HCT116 (cell line): ENCODE measurements around the gene PTCD1. TPM values are rescaled to one million over a fixed set of nuclear protein-coding genes. Genes with fewer than 3 reads are reported as not detected.

ENCODE experiments used
- ATAC-seq: fragments of 200-7000 bp; cut with Tn5 transposase; 2 replicates; pipeline ENCODE4 v1.9.1; 2020; ENCODE audit warnings: mild to moderate bottlenecking, moderate library complexity
- BruUV-seq: library from RNA; stranded (reverse); fragments of 400-500 nt; replicated peaks from 2 replicates; lab custom pipeline; 2021; lab: Mats Ljungman, UMichigan
- CTCF ChIA-PET: fragments of 300-600 bp; sonication (Branson Sonifier 250); formaldehyde crosslinking; loops from one replicate; lab custom pipeline; 2021; ENCODE audit warnings: antibody characterized with exemption; lab: Charles Lee
- POLR2A ChIA-PET: fragments of 300-600, 350-600 bp; sonication (Branson Sonifier 250); formaldehyde crosslinking; loops from one replicate; lab custom pipeline; 2021; ENCODE audit warnings: antibody characterized with exemption; lab: Charles Lee
- RAD21 ChIA-PET, 2 experiments: fragments of 300-600 bp; sonication (Branson Sonifier 250); formaldehyde crosslinking; loops; one replicate each; lab custom pipeline; 2023; ENCODE audit warnings: low total read pairs in 2 of 2; ENCODE audit not compliant: uncharacterized antibody in 2 of 2, unreplicated experiment in 2 of 2, low non-redundant PET in 1 of 2; lab: Charles Lee
- DNase-seq: peaks from one replicate; pipeline ENCODE4 v3.0.0-alpha.2; 2010; ENCODE audit warnings: low read depth, low spot score
- H2AFZ ChIP-seq: fragments of 200-600 bp; shearing (Covaris generic), sonication (generic); 2 replicates; pipeline ENCODE4 v1.6.1; 2017; ENCODE audit warnings: low read depth, mixed run types, mixed read lengths, antibody characterized with exemption, low read length; ENCODE audit not compliant: poor library complexity, severe bottlenecking
- H3K27ac ChIP-seq: 2 replicates; pipeline ENCODE4 v1.5.1; 2012; ENCODE audit warnings: low read depth, low read length
- H3K27me3 ChIP-seq: fragments of 200-600 bp; sonication (generic); 2 replicates; pipeline ENCODE4 v1.6.1; 2016; ENCODE audit warnings: mixed run types, low read length, mixed read lengths; ENCODE audit not compliant: insufficient read depth
- H3K36me3 ChIP-seq, 2 experiments: fragments of 200-500 bp in 1 of 2; fragments of 200-600 bp in 1 of 2; sonication (Bioruptor generic) in 1 of 2; sonication (generic) in 1 of 2; 2 replicates each; pipeline versions ENCODE4 v1.5.1 to v1.6.1; 2014 to 2016; ENCODE audit warnings: low read length in 2 of 2, inconsistent platforms in 1 of 2, mixed read lengths in 1 of 2, mixed run types in 1 of 2; ENCODE audit not compliant: insufficient read depth in 2 of 2, control insufficient read depth in 1 of 2
- H3K4me1 ChIP-seq, 2 experiments: fragments of 200-600 bp in 1 of 2; sonication (generic) in 1 of 2; 2 replicates each; pipeline versions ENCODE4 v1.5.1 to v1.6.1; 2012 to 2017; ENCODE audit warnings: low read length in 2 of 2, inconsistent platforms in 1 of 2, mild to moderate bottlenecking in 1 of 2, mixed read lengths in 1 of 2, mixed run types in 1 of 2, moderate library complexity in 1 of 2; ENCODE audit not compliant: insufficient read depth in 2 of 2, control insufficient read depth in 1 of 2
- H3K4me2 ChIP-seq: fragments of 200-600 bp; sonication (generic); 2 replicates; pipeline ENCODE4 v1.6.1; 2017; ENCODE audit warnings: mixed run types, low read length, mixed read lengths
- H3K4me3 ChIP-seq, 2 experiments: fragments of 200-600 bp in 1 of 2; sonication (generic) in 1 of 2; replicated peaks in 1 of 2; 2 replicates each; pipeline ENCODE4 v1.5.1; 2011 to 2016; ENCODE audit warnings: low read length in 2 of 2, control low read depth in 1 of 2, low read depth in 1 of 2, mild to moderate bottlenecking in 1 of 2, mixed read lengths in 1 of 2, mixed run types in 1 of 2
- H3K79me2 ChIP-seq: fragments of 200-600 bp; sonication (generic); 2 replicates; pipeline ENCODE4 v1.6.1; 2017; ENCODE audit warnings: mild to moderate bottlenecking, mixed run types, low read length, moderate library complexity, mixed read lengths; ENCODE audit not compliant: insufficient read depth
- H3K9ac ChIP-seq: fragments of 200-600 bp; sonication (generic); 2 replicates; pipeline ENCODE4 v1.6.1; 2016; ENCODE audit warnings: low read length, mixed read lengths
- H3K9me2 ChIP-seq: fragments of 200-600 bp; sonication (generic), shearing (Covaris generic); 2 replicates; pipeline ENCODE4 v1.6.1; 2017; ENCODE audit warnings: mixed run types, mild to moderate bottlenecking, moderate library complexity; ENCODE audit not compliant: insufficient read depth
- H3K9me3 ChIP-seq, 2 experiments: fragments of 200-500 bp in 1 of 2; fragments of 200-600 bp in 1 of 2; sonication (Bioruptor generic) in 1 of 2; sonication (generic) in 1 of 2; 2 replicates each; pipeline ENCODE4 v1.6.1; 2014 to 2017; ENCODE audit warnings: low read length in 2 of 2, mixed read lengths in 2 of 2, inconsistent platforms in 1 of 2, low read depth in 1 of 2, mild to moderate bottlenecking in 1 of 2, mixed run types in 1 of 2, moderate library complexity in 1 of 2; ENCODE audit not compliant: control insufficient read depth in 1 of 2, insufficient read depth in 1 of 2
- H4K20me1 ChIP-seq: fragments of 200-600 bp; sonication (generic), shearing (Covaris generic); 2 replicates; pipeline ENCODE4 v1.6.1; 2017; ENCODE audit warnings: mixed run types, mild to moderate bottlenecking, moderate library complexity; ENCODE audit not compliant: insufficient read depth
- EGR1 ChIP-seq: IDR thresholded peaks from 2 replicates; pipeline ENCODE4 v1.6.1; 2012; ENCODE audit warnings: low read depth
- EZH2 ChIP-seq: fragments of 200-600 bp; sonication (generic); IDR thresholded peaks from 2 replicates; pipeline ENCODE4 v1.6.1; 2017; ENCODE audit warnings: antibody characterized with exemption, mixed run types
- EZH2phosphoT487 ChIP-seq: fragments of 200-600 bp; IDR thresholded peaks from 2 replicates; pipeline ENCODE4 v1.6.1; 2018; ENCODE audit warnings: antibody characterized with exemption, borderline replicate concordance
- POLR2A ChIP-seq: IDR thresholded peaks from 2 replicates; pipeline ENCODE4 v1.7.0; 2011; ENCODE audit warnings: borderline replicate concordance; ENCODE audit not compliant: insufficient read depth, insufficient read length; ENCODE audit errors: extremely low read depth
- RAD21 ChIP-seq: IDR thresholded peaks from 2 replicates; pipeline ENCODE4 v1.6.1; 2012; ENCODE audit warnings: low read depth, mild to moderate bottlenecking
- SIN3A ChIP-seq: IDR thresholded peaks from 2 replicates; pipeline ENCODE4 v1.6.1; 2012; ENCODE audit warnings: low read depth
- SRF ChIP-seq: IDR thresholded peaks from 2 replicates; pipeline ENCODE4 v1.6.1; 2012; ENCODE audit warnings: low read depth
- TCF7L2 ChIP-seq: IDR thresholded peaks from 2 replicates; pipeline ENCODE4 v1.7.0; 2011; ENCODE audit warnings: borderline replicate concordance, inconsistent platforms; ENCODE audit not compliant: insufficient read depth, insufficient read length; ENCODE audit errors: extremely low read depth
- ZFX ChIP-seq: fragments of 450-650 bp; IDR thresholded peaks from 2 replicates; pipeline ENCODE4 v1.6.1; 2017
- ZNF274 ChIP-seq: fragments of 200-500 bp; sonication (Bioruptor generic); IDR thresholded peaks from 2 replicates; pipeline ENCODE4 v1.6.1; 2014; ENCODE audit warnings: mild to moderate bottlenecking, low read depth, low read length, inconsistent platforms
- intact Hi-C: fragments of 100-400 bp; cut with micrococcal nuclease; formaldehyde crosslinking; loops from 2 replicates; pipeline ENCODE4 v1.10.0; 2022
- total RNA-seq: library from RNA; stranded (reverse); gene quantifications from one replicate; pipeline ENCODE4 v1.2.1, GENCODE V29; 2021; ENCODE audit not compliant: unreplicated experiment
- TF ChIP-seq, protein P1 (sequence below), 3 experiments: fragments of 200-600 bp in 1 of 3; sonication (generic) in 1 of 3; IDR thresholded peaks in 2 of 3; conservative IDR thresholded peaks in 1 of 3; 2 replicates each; pipeline ENCODE4 v1.5.1; 2012 to 2017; ENCODE audit warnings: low read depth in 2 of 3, low read length in 2 of 3, antibody characterized with exemption in 1 of 3, borderline replicate concordance in 1 of 3, control low read depth in 1 of 3, mild to moderate bottlenecking in 1 of 3, mixed read lengths in 1 of 3, mixed run types in 1 of 3, moderate library complexity in 1 of 3; ENCODE audit not compliant: insufficient read depth in 1 of 3
- TF ChIP-seq, protein P2 (sequence below): IDR thresholded peaks from 2 replicates; pipeline ENCODE4 v1.6.1; 2012
- TF ChIP-seq, protein P3 (sequence below): IDR thresholded peaks from 2 replicates; pipeline ENCODE4 v1.6.1; 2012

Gene PTCD1
- total RNA-seq, 1 experiment from 2014 or later = 9.2 TPM

DNA sequence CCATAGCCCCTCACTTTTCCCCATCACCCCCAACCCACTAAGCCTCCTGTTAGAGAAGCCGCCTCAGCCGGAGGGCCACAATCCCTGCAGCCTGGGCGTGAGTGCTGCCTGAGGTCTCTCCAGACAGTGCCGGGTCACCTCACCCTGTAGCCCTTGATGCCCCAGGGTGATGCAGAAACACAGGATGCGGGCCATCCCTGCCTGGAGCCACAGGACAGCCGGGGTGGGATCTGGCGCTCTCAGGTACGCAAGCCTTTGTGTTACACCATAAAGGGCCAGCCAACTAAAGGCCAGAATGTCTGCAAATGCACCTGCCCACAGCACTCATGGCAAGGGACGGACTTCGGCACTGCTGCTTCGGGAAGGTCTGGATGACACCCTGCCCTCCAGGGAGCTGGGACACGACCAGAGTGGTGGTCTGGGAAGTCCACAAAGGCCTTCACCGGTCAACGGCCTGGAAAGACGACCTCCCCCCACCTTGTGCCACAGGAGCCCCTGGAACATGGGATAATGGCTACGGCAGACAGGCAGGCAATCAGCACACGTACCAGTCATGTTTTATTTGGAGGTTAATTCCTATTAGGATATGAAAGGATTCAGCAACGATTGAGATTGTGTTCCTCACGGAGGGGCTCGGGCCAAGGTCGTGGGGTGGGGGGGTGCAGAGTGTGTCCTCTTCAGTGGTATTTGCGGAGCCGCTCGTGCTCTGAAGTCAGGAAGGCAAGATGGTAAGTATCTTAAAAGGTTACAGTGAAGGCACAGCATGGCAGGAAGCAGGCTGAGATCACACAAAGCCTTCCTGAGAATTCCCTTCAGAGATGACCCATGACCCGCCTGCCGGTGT is 19.3 kb upstream of the PTCD1 start (continued):
- TF ChIP-seq EGR1 (no peak), EZH2phosphoT487 (no peak), SIN3A (no peak), TCF7L2 (no peak), POLR2A (no peak), SRF (no peak), ZNF274 (no peak), EZH2 (no peak), RAD21 (no peak), ZFX (no peak)
- TF ChIP-seq, protein P1, sequence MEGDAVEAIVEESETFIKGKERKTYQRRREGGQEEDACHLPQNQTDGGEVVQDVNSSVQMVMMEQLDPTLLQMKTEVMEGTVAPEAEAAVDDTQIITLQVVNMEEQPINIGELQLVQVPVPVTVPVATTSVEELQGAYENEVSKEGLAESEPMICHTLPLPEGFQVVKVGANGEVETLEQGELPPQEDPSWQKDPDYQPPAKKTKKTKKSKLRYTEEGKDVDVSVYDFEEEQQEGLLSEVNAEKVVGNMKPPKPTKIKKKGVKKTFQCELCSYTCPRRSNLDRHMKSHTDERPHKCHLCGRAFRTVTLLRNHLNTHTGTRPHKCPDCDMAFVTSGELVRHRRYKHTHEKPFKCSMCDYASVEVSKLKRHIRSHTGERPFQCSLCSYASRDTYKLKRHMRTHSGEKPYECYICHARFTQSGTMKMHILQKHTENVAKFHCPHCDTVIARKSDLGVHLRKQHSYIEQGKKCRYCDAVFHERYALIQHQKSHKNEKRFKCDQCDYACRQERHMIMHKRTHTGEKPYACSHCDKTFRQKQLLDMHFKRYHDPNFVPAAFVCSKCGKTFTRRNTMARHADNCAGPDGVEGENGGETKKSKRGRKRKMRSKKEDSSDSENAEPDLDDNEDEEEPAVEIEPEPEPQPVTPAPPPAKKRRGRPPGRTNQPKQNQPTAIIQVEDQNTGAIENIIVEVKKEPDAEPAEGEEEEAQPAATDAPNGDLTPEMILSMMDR (IDR thresholded peaks at IDR 0.05 in 2 of 3, conservative IDR thresholded peaks at IDR 0.05 in 1 of 3; ENCODE audit: borderline replicate concordance in 1 of 3, insufficient read depth in 1 of 3, low read depth in 2 of 3, low read length in 2 of 3) = no peak
- TF ChIP-seq, protein P2, sequence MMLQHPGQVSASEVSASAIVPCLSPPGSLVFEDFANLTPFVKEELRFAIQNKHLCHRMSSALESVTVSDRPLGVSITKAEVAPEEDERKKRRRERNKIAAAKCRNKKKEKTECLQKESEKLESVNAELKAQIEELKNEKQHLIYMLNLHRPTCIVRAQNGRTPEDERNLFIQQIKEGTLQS = no peak

DNA sequence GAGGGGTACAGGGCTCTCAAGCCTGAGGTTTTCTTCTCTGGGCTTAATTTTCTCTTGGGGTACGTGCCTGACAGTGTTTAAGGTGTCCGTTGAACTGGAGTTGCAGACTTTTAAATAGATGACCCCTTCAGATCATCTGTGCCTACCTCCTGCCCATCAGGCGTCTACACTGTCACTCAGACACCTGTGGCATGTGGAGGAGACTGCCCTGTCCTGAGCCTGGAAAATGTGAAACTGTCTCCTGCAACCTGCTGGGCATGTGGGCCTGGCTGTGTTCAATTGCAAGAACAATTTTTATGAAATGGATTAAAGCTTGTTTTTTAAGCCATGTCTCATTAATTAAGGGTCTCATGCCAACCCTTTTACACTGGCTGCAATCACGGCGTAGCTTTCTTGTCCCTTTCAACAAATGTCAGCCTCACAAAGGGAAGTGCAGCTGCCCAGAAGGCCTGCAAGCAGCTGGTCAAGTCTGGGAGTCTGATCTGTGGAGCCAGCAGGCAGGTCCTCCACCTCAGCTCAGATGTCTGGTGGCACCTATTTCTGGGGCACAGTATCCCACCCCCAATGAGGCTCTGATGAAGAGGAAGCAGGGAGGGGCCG is 18.6 kb upstream of the PTCD1 start:
- TF ChIP-seq, protein P3, sequence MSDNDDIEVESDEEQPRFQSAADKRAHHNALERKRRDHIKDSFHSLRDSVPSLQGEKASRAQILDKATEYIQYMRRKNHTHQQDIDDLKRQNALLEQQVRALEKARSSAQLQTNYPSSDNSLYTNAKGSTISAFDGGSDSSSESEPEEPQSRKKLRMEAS = 0 out of 2 replicates have a peak, but pooled peaks have one; percentile 18
- no peak for TF ChIP-seq RAD21
- Histone ChIP-seq H3K27ac (no peak overlapping the region), H3K9me3 (no peaks in the 10 kb centered on the region), H3K4me2 (no peak overlapping the region), H3K9ac (no peak overlapping the region), H3K36me3 (peaks cover 29 to 69% of the 10 kb centered on the region in 2 experiments), H3K27me3 (no peaks in the 10 kb centered on the region), H2AFZ (no peak overlapping the region), H4K20me1 (peaks cover 11% of the 10 kb centered on the region; the same call in 1 of the 2 replicates), H3K4me1 (no peaks in the 10 kb centered on the region), H3K9me2 (no peaks in the 10 kb centered on the region), H3K4me3 (no peak overlapping the region), H3K79me2 (peaks cover 61% of the 10 kb centered on the region)
- RAD21 ChIA-PET = no interaction called here
- intact Hi-C loops = no loop called here
- POLR2A ChIA-PET = no interaction called here
- CTCF ChIA-PET = no interaction called here
- no TSS peak for BruUV-seq
- ATAC-seq (no peak), DNase-seq (no peak)
